ENCODE data around the gene LYST.

DNA sequence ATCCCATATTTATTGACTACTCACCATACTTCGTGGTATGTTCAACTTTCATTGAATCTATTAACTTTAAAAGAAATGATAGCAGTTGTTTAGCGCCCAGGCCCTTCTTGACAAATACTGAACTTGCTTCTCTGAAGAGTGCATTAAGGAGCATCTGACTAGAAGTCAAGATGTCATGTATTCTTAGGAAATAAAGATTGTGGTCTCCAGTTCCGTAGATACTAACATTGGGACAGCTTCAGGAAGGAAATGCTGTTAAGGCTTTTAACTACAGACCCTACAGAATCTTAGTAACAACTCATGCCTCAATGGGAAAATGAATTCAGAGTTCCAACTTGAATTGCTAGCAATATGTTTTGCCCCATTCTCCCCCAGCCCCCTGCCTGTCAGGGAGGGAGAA is 14.8 kb downstream of the LYST start:
- TF ChIP-seq, protein P1, sequence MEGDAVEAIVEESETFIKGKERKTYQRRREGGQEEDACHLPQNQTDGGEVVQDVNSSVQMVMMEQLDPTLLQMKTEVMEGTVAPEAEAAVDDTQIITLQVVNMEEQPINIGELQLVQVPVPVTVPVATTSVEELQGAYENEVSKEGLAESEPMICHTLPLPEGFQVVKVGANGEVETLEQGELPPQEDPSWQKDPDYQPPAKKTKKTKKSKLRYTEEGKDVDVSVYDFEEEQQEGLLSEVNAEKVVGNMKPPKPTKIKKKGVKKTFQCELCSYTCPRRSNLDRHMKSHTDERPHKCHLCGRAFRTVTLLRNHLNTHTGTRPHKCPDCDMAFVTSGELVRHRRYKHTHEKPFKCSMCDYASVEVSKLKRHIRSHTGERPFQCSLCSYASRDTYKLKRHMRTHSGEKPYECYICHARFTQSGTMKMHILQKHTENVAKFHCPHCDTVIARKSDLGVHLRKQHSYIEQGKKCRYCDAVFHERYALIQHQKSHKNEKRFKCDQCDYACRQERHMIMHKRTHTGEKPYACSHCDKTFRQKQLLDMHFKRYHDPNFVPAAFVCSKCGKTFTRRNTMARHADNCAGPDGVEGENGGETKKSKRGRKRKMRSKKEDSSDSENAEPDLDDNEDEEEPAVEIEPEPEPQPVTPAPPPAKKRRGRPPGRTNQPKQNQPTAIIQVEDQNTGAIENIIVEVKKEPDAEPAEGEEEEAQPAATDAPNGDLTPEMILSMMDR (optimal IDR thresholded peaks at IDR 0.05 in 1 of 3, IDR thresholded peaks at IDR 0.05 in 1 of 3, conservative IDR thresholded peaks at IDR 0.05 in 1 of 3; ENCODE audit: extremely low read depth in 1 of 3, insufficient read depth in 2 of 3, low read length in 3 of 3): no peak
- TF ChIP-seq EZH2 (IDR thresholded peaks at IDR 0.05; ENCODE audit: low read length): no peak
